Heart right ventricle (tissue), 16 donors: Measurements from ENCODE around the gene GNAL. TPM values are rescaled to one million over a fixed set of nuclear protein-coding genes. Genes with fewer than 3 reads are reported as not detected.

ENCODE experiments used
- ATAC-seq, 8 donors: fragments of 200-7000 bp; cut with Tn5 transposase; one replicate each; pipeline ENCODE4 v1.9.1; 2020; ENCODE audit warnings: mild to moderate bottlenecking in 8 of 8, moderate library complexity in 8 of 8, moderate number of reproducible peaks in 1 of 8
- DNase-seq, 2 donors: peaks; one replicate each; pipeline ENCODE4 v3.0.0-alpha.2; 2020
- H3K27ac ChIP-seq, 10 donors: fragments of 200-600 bp; sonication (generic) in 2 of 10; one replicate each; pipeline versions ENCODE4 v1.5.0 to v1.8.0; 2020 to 2022; ENCODE audit warnings: mild to moderate bottlenecking in 3 of 10
- H3K27me3 ChIP-seq, 7 donors: fragments of 200-600 bp; one replicate each; pipeline ENCODE4 v1.8.0; 2021 to 2022; ENCODE audit warnings: mild to moderate bottlenecking in 2 of 7
- H3K36me3 ChIP-seq, 9 donors: fragments of 200-600 bp; sonication (generic) in 1 of 9; one replicate each; pipeline versions ENCODE4 v1.5.0 to v1.8.0; 2020 to 2022; ENCODE audit warnings: mild to moderate bottlenecking in 2 of 9
- H3K4me1 ChIP-seq, 9 donors: fragments of 200-600 bp; sonication (generic) in 1 of 9; one replicate each; pipeline versions ENCODE4 v1.5.0 to v1.8.0; 2020 to 2022; ENCODE audit warnings: mild to moderate bottlenecking in 4 of 9
- H3K4me3 ChIP-seq, 10 donors: fragments of 200-600 bp; sonication (generic) in 2 of 10; one replicate each; pipeline versions ENCODE4 v1.5.0 to v1.8.0; 2020 to 2022; ENCODE audit warnings: mild to moderate bottlenecking in 7 of 10, moderate library complexity in 2 of 10
- H3K9me3 ChIP-seq, 11 donors: fragments of 200-600 bp in 10 of 11; sonication (generic) in 2 of 11; one replicate each; pipeline versions ENCODE4 v1.5.0 to v1.8.0; 2013 to 2022; ENCODE audit warnings: mild to moderate bottlenecking in 2 of 11, control low read depth in 1 of 11, moderate library complexity in 1 of 11
- WGBS, 2 donors: extraction: QIAGEN DNeasy Blood & Tissue Kit; methylation state at CpG; one replicate each; pipeline ENCODE4 v1.1.7; 2013; ENCODE audit warnings: inconsistent platforms in 1 of 2; 5-methylcytosine and 5-hydroxymethylcytosine counted together
- intact Hi-C, 10 donors: fragments of 100-400 bp; cut with DNase I; formaldehyde crosslinking; loops; one replicate each; pipeline versions ENCODE4 v1.11.1 to v1.14.2; 2022
- polyA plus RNA-seq, 2 donors: library from polyadenylated mRNA; stranded (reverse); fragments of 200-250 nt; gene quantifications; one replicate each; pipeline ENCODE4 v1.2.3, GENCODE V29; 2013
- total RNA-seq, 10 donors: library from RNA; stranded (reverse); fragmentation: NEBNext Ultra II Directional in 3 of 10; extraction: Animal tissue kit (Norgen Biotek cat#: 25700) in 3 of 10; gene quantifications; one replicate each; pipeline versions ENCODE4 v1.2.1 to v1.2.4, GENCODE V29; 2021 to 2023
- TF ChIP-seq, protein P1 (sequence below), 9 donors: fragments of 200-600 bp; sonication (generic) in 2 of 9; IDR thresholded peaks; one replicate each; pipeline versions ENCODE4 v1.5.0 to v1.8.0; 2021 to 2022; ENCODE audit warnings: antibody characterized with exemption in 9 of 9, mild to moderate bottlenecking in 5 of 9, moderate library complexity in 1 of 9
- donor health status: Arrhythmogenic right ventricular cardiomyopathy.
- donor health status: ischemic (EF 13 %, LVEDD 7.1; RV severe dilation, severe dysfunction).
- donor health status: healthy with polysubstance abuse.
- donor health status: DM: no; HTN: yes; CAD: no.
- donor health status: DM: no; HTN: no; CAD: no.
- donor health status: ischemic (EF 25% LVEDD 6.9; RV normal size, moderate dysfunction).
- donor health status: ischemic (EF 25% LVEDD 5.7; RV mildly dilated, moderate dysfunction).
- donor health status: healthy.
- donor health status: DM: yes; HTN: yes; CAD: no.
- donor health status: Ischemic cardiomyopathy.
- donor health status: ischemic (EF 35%, LVEDD 5.7; RV mildly dilated, moderate dysfunction).
- donor health status: nonischemic (EF 11% LVEDD 7.7; RV severe dilation, severe dysfunction).
- donor health status: DM: yes; HTN: yes; CAD: no.
- donor health status: PGD.
- donor health status: ischemic (EF 29% LVEDD 5.4; RV normal size, mild dysfunction).
- donor health status: nonischemic (EF 23%, LVEDD 6.1; RV moderate dilation, normal function).

GNAL gene
- total and polyA plus RNA-seq, 12 donors: 0.42 to 6.9 (median 1.6) TPM

DNA sequence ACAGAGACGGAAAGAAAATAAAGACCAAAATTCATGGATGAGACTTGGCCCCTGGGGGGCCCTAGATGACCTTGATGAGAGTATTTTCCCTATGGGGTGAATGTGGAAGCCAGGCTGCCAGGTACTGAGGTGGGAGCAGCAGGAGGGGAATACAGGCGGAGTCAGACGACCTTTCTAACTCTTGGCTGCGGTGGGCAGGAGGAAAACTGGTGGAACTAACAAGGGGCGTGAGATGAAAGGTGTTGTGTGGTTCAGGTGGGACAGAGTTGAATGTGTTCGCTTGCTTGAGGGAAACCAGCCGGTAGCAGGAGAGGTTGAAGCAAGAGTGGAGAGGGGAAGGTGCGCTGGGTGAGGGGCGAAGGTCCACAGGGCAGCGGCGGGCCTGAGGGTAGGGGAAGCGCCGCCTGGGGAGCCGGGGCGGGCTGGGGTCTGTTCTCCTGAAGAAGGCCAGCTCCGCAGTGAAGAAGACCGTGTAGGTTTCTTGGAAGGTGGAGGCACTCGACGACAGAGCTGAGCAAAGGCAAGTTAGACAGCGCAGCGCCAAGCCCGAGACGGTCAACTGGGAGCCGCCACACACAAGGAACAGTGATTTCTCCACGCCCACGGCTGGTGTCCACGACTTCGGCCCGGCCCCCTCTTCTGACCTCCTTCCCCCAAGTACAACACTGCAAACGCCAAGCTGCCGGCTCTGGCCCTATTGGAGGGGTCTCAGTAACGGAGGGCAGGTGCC is 61.7 kb downstream of the GNAL start:
- peaks cover 0 to 81% (median 69%) of the 10 kb centered on the region in 7 donors for H3K27me3 ChIP-seq
- no peaks in the 10 kb centered on the region for H3K9me3 ChIP-seq
- ATAC-seq (no peak), DNase-seq (no peak)
- 80 to 83% methylated on average over 30 to 32 of the region's 32 CpGs for WGBS, 2 donors
- intact Hi-C loops: no loop called here
- peaks cover 0 to 16% (median 9%) of the 10 kb centered on the region in 9 donors for H3K4me1 ChIP-seq
- H3K36me3 ChIP-seq: no peaks in the 10 kb centered on the region
- no peak overlapping the region for H3K27ac ChIP-seq
- peak overlapping the region in 2 of 10 donors; percentile 21 to 30 for H3K4me3 ChIP-seq
- TF ChIP-seq, protein P1, sequence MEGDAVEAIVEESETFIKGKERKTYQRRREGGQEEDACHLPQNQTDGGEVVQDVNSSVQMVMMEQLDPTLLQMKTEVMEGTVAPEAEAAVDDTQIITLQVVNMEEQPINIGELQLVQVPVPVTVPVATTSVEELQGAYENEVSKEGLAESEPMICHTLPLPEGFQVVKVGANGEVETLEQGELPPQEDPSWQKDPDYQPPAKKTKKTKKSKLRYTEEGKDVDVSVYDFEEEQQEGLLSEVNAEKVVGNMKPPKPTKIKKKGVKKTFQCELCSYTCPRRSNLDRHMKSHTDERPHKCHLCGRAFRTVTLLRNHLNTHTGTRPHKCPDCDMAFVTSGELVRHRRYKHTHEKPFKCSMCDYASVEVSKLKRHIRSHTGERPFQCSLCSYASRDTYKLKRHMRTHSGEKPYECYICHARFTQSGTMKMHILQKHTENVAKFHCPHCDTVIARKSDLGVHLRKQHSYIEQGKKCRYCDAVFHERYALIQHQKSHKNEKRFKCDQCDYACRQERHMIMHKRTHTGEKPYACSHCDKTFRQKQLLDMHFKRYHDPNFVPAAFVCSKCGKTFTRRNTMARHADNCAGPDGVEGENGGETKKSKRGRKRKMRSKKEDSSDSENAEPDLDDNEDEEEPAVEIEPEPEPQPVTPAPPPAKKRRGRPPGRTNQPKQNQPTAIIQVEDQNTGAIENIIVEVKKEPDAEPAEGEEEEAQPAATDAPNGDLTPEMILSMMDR (IDR thresholded peaks at IDR 0.05): no peak

DNA sequence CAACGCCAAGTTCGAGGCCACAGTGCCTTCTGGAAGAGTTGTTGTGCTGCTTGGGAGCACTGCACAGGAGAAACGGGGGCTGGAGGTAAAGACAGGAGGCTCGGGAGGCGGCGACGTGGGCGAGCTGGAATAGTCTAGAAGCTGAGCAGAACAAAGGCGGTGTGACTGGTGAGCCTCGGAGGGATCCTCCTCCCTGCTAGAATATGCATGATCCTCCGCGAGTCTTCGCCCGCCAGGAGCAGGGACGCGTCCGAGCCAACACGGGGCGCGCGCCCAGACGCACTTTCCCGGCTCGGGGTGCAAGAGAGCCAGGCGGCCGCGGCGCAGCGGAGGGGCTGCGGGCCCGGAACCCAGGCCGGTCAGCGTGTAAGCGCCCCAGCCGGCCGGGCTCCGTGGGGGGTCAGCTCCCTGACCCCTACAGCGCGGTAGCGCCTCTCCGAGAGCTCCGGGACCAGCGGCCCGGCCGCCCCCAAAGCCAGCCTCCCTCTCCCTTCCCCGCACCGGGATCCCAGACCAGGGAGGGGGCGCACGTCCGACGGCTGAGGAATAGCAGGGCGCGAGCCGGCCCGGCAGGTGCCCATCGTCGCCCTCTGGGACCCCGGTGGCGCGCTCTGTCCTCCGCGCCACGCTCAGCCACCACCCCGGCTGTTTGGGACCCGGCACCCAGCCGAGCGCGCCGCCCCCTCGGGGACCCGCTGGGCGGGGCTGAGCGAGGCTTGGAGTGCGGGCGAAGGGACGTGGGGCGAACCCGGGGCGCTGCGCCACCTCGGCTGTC is 62.5 kb downstream of the GNAL start:
- 3% methylated on average over 68 to 81 of the region's 81 CpGs for WGBS, 2 donors
- peak in 1 of 8 donors; percentile 47 for ATAC-seq
- peaks cover 0 to 16% (median 9%) of the 10 kb centered on the region in 9 donors for H3K4me1 ChIP-seq

DNA sequence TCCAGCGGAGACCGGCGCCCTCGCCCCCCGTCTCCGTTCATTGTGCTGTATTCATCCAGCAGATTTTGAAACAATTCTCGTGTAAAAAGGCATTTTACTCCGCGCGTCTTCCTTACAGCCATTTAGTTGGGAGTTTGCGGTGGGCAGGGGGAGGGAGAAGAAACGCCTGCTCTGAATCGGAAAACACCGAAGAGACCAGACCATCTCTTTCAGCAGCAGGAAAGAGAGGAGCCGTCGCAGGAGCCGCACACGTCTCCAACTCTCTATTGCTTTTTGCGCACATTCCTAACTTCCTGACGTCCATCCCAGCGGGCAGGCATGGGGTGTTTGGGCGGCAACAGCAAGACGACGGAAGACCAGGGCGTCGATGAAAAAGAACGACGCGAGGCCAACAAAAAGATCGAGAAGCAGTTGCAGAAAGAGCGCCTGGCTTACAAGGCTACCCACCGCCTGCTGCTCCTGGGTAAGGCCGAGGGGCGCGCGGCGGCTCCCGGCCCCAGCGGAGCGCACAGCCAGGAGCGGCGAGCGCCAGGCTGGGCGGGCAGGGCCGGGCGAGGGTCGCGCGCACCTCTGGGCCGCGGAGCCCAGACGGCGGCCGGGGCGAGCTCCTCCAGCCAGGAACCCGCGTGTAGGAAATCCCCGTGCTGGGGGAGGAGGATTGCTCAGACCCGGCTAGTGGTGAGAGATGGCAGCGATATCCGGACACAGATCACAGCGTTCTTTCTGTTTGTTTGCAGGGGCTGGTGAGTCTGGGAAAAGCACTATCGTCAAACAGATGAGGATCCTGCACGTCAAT is 63.2 kb downstream of the GNAL start:
- H3K9me3 ChIP-seq: no peaks in the 10 kb centered on the region
- intact Hi-C loops: no loop called here
- 1% methylated on average over 62 to 64 of the region's 64 CpGs for WGBS, 2 donors
- TF ChIP-seq, protein P1 (IDR thresholded peaks at IDR 0.05): no peak
- no peak for DNase-seq
- ATAC-seq: peak in 1 of 8 donors; percentile 57
- peaks cover 0 to 16% (median 9%) of the 10 kb centered on the region in 9 donors for H3K4me1 ChIP-seq
- peak overlapping the region in 9 of 10 donors; percentile 14 to 40 (median 27) for H3K4me3 ChIP-seq
- H3K27ac ChIP-seq: no peak overlapping the region
- no peaks in the 10 kb centered on the region for H3K36me3 ChIP-seq
- H3K27me3 ChIP-seq: peaks cover 0 to 72% (median 68%) of the 10 kb centered on the region in 7 donors

More for the DNA sequence above, 62.5 kb downstream of the GNAL start:
- intact Hi-C loops: no loop called here
- Histone ChIP-seq H3K27ac (no peak overlapping the region), H3K9me3 (no peaks in the 10 kb centered on the region), H3K4me3 (peak overlapping the region in 9 of 10 donors; percentile 14 to 40 (median 27)), H3K36me3 (no peaks in the 10 kb centered on the region), H3K27me3 (peaks cover 0 to 76% (median 69%) of the 10 kb centered on the region in 7 donors)
- DNase-seq: no peak
- TF ChIP-seq, protein P1 (IDR thresholded peaks at IDR 0.05): no peak

DNA sequence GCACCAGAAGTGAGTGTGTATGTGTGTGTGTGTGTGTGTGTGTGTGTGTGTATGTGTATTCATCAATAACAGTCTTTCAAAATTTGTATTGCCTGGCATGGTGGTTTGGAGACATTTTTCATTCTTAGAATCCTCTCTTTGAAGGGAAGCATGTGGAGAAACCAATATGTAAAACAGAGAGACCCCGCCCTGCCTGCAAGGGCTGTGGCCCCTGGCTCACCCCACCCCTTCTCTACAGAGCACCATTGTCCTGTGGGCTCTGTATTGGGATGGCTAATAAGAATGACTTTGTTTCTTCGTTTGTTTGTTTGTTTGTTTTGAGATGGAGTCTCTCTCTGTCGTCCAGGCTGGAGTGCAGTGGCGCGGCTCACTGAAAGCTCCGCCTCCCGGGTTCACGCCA is 65.9 kb downstream of the GNAL start:
- H3K4me1 ChIP-seq: peaks cover 0 to 16% (median 9%) of the 10 kb centered on the region in 9 donors
- H3K36me3 ChIP-seq: no peaks in the 10 kb centered on the region
- DNase-seq (no peak), ATAC-seq (no peak)
- H3K4me3 ChIP-seq: no peak overlapping the region
- 82 to 84% methylated on average over 8 of the region's 8 CpGs for WGBS, 2 donors
- H3K9me3 ChIP-seq: no peaks in the 10 kb centered on the region
- intact Hi-C loops: no loop called here
- H3K27me3 ChIP-seq: peaks cover 0 to 55% (median 47%) of the 10 kb centered on the region in 7 donors
- H3K27ac ChIP-seq: no peak overlapping the region
- TF ChIP-seq, protein P1 (IDR thresholded peaks at IDR 0.05): no peak
